Right atrium auricular region (tissue), 2 donors: Measurements from ENCODE around the gene PMPCA. TPM values are rescaled to one million over a fixed set of nuclear protein-coding genes. Genes with fewer than 3 reads are reported as not detected.
"Not testable (repeated sequence)": the region's sequence is repeated elsewhere in the genome, so short reads cannot be mapped to it uniquely, and the experiment has no call there.

ENCODE experiments used
- DNase-seq: peaks from one replicate; pipeline ENCODE4 v3.0.0-alpha.2; 2019; ENCODE audit warnings: low spot score
- H3K27ac ChIP-seq, 2 donors: fragments of 200-600 bp; sonication (generic); 1 replicate in 1 of 2; 2 replicates in 1 of 2; pipeline ENCODE4 v1.5.1; 2016 to 2019
- H3K27me3 ChIP-seq, 2 donors: fragments of 200-600 bp; sonication (generic); one replicate each; pipeline versions ENCODE4 v1.5.1 to v1.6.0; 2017 to 2019
- H3K36me3 ChIP-seq: fragments of 200-600 bp; sonication (generic); one replicate; pipeline ENCODE4 v1.5.1; 2016
- H3K4me1 ChIP-seq, 2 donors: fragments of 200-600 bp; sonication (generic); one replicate each; pipeline versions ENCODE4 v1.5.1 to v1.6.0; 2017 to 2019
- H3K4me3 ChIP-seq, 2 donors: fragments of 200-600 bp; sonication (generic); 1 replicate in 1 of 2; 2 replicates in 1 of 2; pipeline ENCODE4 v1.5.1; 2017 to 2019; ENCODE audit warnings: mild to moderate bottlenecking in 1 of 2, moderate library complexity in 1 of 2
- H3K9me3 ChIP-seq, 2 donors: fragments of 200-600 bp; sonication (generic); one replicate each; pipeline ENCODE4 v1.5.1; 2019
- total RNA-seq, 2 donors: library from RNA; depleted of rRNA; stranded (reverse); fragments of >200 nt; gene quantifications; one replicate each; pipeline ENCODE4 v1.1.0, GENCODE V29; 2016
- TF ChIP-seq, protein P1 (sequence below), 2 donors: fragments of 200-600 bp; sonication (generic); IDR thresholded peaks; one replicate each; pipeline ENCODE4 v1.5.1; 2019; ENCODE audit warnings: antibody characterized with exemption in 2 of 2

PMPCA gene
- total RNA-seq, 2 donors from 2014 or later, result 40.8 to 47.4 TPM

DNA sequence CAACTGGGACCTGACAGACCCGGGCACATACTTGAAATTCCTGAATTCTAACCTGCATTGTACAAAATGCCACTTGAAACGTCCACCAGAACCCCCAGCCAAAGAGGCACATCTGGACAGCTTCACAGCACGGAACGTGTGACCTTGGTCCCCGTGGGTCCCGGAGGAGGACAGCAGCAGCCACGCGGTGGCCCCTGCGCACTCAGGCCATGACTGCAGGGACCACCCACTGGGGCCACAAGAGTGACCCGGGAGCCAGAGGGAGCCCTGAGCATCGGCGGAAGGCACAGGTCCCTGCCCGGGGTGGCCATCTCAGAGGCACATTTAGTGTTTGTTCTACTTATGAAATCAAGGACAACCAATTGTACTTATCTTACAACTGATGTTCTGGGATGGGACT lies 8.4 kb upstream of the PMPCA start:
- Histone ChIP-seq H3K36me3 (peaks cover 19% of the 10 kb centered on the region), H3K27ac (no peak overlapping the region)
- TF ChIP-seq, protein P1, sequence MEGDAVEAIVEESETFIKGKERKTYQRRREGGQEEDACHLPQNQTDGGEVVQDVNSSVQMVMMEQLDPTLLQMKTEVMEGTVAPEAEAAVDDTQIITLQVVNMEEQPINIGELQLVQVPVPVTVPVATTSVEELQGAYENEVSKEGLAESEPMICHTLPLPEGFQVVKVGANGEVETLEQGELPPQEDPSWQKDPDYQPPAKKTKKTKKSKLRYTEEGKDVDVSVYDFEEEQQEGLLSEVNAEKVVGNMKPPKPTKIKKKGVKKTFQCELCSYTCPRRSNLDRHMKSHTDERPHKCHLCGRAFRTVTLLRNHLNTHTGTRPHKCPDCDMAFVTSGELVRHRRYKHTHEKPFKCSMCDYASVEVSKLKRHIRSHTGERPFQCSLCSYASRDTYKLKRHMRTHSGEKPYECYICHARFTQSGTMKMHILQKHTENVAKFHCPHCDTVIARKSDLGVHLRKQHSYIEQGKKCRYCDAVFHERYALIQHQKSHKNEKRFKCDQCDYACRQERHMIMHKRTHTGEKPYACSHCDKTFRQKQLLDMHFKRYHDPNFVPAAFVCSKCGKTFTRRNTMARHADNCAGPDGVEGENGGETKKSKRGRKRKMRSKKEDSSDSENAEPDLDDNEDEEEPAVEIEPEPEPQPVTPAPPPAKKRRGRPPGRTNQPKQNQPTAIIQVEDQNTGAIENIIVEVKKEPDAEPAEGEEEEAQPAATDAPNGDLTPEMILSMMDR (IDR thresholded peaks at IDR 0.05), result no peak

DNA sequence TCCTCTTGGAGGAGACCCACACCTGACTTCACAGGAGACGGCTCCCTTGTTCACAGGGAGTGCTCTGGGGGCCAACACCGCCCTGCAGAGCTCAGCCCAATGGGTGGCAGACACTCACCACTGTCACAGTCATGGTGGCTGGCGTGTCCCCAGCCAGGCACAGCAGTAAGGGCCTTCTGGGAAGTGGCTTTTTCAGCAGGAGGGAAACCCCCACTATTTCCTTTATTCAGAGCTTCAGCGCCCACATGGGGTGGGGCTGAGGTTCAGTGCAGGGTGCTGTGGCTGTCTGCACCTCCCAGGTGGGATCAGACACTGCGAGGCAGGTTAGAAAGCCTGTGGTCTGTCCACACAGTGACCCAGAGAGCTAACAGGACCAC lies 6.9 kb upstream of the PMPCA start:
- H3K4me1 ChIP-seq, result peaks cover 0 to 17% of the 10 kb centered on the region in 2 donors
- H3K4me3 ChIP-seq, result no peak overlapping the region
- H3K27me3 ChIP-seq, result no peaks in the 10 kb centered on the region
- H3K27ac ChIP-seq, result no peak overlapping the region
- H3K36me3 ChIP-seq, result peaks cover 25% of the 10 kb centered on the region
- TF ChIP-seq, protein P1 (IDR thresholded peaks at IDR 0.05), result no peak
- DNase-seq, result no peak
- H3K9me3 ChIP-seq, result no peaks in the 10 kb centered on the region

More for the DNA sequence above, 8.4 kb upstream of the PMPCA start:
- Histone ChIP-seq H3K27me3 (no peaks in the 10 kb centered on the region), H3K9me3 (no peaks in the 10 kb centered on the region), H3K4me1 (peaks cover 0 to 21% of the 10 kb centered on the region in 2 donors), H3K4me3 (no peak overlapping the region)
- no peak for DNase-seq

DNA sequence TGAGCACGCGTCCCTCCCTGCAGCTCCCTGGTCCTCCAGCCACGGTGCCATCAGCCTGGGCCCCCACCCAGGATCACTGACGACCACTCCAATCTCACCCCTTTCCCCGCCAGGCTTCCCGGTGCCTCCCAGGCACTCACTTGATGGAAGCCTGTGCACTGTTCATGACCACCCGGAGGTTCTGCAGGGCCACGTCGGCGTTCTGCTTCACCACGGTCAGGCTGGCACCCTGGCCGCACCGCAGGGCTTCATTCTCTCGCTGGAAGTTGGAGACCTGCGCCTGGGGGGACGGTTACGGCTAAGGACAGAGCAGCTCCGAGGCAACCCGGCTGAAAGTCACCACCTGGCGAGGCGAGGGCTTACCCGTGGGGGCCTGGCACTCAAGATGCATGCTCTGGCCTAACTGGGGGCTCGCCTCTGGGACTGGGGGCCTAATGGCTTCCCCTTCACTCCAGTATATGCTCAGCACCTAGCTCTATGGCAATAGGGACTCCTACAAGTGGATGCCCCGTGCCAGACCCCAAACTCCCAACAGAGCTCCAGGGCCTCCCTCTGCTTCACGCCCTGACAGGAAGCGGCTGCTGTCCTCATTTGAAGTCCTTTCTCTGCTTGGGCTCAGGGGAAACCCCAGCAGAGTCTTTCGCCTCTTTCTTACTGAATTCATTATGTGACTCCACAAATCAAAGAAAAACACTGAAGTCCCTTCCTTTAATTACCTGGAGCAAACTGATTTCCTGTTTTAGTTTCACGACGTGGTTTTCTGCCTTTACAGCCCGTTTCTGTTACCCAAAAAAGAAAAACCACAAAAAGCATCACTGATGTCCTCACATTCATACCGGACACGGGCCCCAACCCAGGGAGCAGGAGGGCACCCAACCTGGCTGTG lies 6.3 kb upstream of the PMPCA start:
- Histone ChIP-seq H3K36me3 (peaks cover 25% of the 10 kb centered on the region), H3K4me3 (no peak overlapping the region), H3K27ac (no peak overlapping the region), H3K9me3 (no peaks in the 10 kb centered on the region), H3K4me1 (peaks cover 0 to 17% of the 10 kb centered on the region in 2 donors), H3K27me3 (no peaks in the 10 kb centered on the region)
- TF ChIP-seq, protein P1 (IDR thresholded peaks at IDR 0.05), result no peak
- no peak for DNase-seq

DNA sequence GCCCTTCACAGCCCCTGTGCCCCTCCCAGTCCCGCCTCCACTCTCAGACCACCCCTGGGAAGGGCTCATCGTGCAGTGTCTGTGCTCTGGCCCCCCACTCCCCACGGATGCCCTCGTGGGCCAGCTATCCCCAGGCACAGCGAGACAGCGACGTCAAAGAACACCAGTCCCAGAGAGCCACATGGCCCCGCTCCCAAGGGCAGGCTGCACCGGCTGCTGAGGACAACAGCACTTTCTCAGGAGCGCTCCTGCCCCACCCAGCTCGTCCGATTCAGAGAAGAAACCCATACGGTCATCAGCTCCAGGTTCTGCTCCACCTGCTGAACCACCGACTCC lies 5.7 kb upstream of the PMPCA start:
- H3K4me1 ChIP-seq, result peaks cover 0 to 19% of the 10 kb centered on the region in 2 donors
- no peaks in the 10 kb centered on the region for H3K27me3 ChIP-seq
- H3K36me3 ChIP-seq, result peaks cover 25% of the 10 kb centered on the region
- H3K4me3 ChIP-seq, result no peak overlapping the region
- no peaks in the 10 kb centered on the region for H3K9me3 ChIP-seq
- TF ChIP-seq, protein P1 (IDR thresholded peaks at IDR 0.05), result no peak
- no peak for DNase-seq
- H3K27ac ChIP-seq, result no peak overlapping the region

DNA sequence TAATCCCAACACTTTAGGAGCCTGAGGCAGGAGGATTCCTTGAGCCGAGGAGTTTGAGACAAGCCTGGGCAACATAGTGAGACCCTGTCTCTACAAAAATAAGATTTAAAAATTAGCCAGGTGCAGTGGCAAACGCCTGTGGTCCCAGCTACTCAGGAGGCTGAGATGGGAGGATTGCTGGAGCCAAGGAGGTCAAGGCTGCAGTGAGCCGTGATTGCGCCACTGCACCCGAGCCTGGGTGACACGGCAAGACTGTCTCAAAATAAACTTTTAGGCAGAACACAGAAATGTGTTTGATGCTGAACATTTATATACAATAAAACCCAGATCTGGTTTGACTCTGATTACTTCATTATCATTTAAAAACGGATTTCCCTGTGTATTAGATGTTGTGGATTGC lies 5.0 kb upstream of the PMPCA start:
- H3K36me3 ChIP-seq, result peaks cover 25% of the 10 kb centered on the region

DNA sequence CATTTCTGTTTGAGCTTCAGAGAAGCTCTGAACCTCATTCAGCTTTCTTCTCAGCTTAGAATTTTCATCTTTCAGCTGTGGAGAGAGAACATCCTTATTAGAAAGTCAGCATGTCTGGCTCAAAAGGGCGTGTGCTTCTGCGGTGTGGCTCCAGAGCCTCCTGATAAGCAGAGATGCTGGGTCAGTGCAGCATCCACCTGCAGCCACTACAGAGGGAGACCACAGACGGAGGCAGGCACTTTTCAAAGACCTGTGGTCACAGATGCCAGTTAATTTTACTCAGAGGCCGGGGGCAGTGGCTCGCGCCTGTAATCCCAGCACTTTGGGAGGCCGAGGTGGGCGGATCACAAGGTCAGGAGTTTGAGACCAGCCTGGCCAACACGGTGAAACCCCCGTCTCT lies 4.6 kb upstream of the PMPCA start:
- not testable (repeated sequence) for DNase-seq, H3K9me3 ChIP-seq, H3K4me3 ChIP-seq, H3K27me3 ChIP-seq, H3K27ac ChIP-seq
- H3K4me1 ChIP-seq, result peaks cover 0 to 17% of the 10 kb centered on the region in 2 donors
- H3K36me3 ChIP-seq, result peaks cover 25% of the 10 kb centered on the region

More for the DNA sequence above, 5.0 kb upstream of the PMPCA start:
- TF ChIP-seq, protein P1 (IDR thresholded peaks at IDR 0.05), result no peak
- Histone ChIP-seq H3K27me3 (no peaks in the 10 kb centered on the region), H3K4me1 (peaks cover 0 to 19% of the 10 kb centered on the region in 2 donors), H3K9me3 (no peaks in the 10 kb centered on the region), H3K4me3 (no peak overlapping the region), H3K27ac (no peak overlapping the region)
- no peak for DNase-seq

DNA sequence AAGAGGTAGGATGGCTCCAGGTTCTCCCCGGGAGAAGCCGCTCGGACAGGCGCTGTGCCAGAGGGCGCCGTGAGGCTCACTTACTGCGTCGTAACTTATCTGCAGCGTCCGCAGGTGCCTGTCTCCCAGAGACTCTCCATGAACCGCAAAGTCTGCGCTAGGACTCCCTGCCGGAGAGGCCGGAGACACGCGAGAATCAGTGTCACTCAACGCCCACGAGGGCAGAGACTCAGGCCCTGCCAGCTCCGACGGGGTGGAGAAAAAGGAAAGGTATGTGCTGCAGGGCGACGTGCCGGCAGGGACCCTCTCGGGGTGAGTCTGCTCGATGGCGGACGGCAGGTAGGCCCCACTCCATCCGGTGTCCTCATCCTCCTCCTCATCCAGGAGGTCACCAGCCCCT lies 3.4 kb upstream of the PMPCA start:
- not testable (repeated sequence) for H3K4me3 ChIP-seq, DNase-seq, H3K27ac ChIP-seq, H3K27me3 ChIP-seq, H3K9me3 ChIP-seq
- Histone ChIP-seq H3K4me1 (peaks cover 0 to 28% of the 10 kb centered on the region in 2 donors), H3K36me3 (peaks cover 25% of the 10 kb centered on the region)
